Stimulated activated effector memory CD8-positive, alpha-beta T cell treated with anti-CD3 and anti-CD28 coated beads, Interleukin-12 subunit alpha, Interleukin-12 subunit beta, amount 100 ng/mL, for 72 hours (primary cell): ENCODE results near the gene PLSCR3.
"Not testable (repeated sequence)": the region's sequence is repeated elsewhere in the genome, so short reads cannot be mapped to it uniquely, and the experiment has no call there.

Experiments
- ATAC-seq: fragments of 150-1000 bp; cut with Tn5 transposase; 2 replicates; pipeline ENCODE4 v1.10.0; 2021
- DNase-seq, 2 donors: peaks; one replicate each; pipeline ENCODE4 v3.0.0; 2021 to 2022; ENCODE audit warnings: low spot score in 2 of 2
- H3K27ac Mint-ChIP-seq: one replicate; pipeline ENCODE4 v1.8.0; 2022; ENCODE audit warnings: mild to moderate bottlenecking, mixed read lengths
- H3K36me3 Mint-ChIP-seq: one replicate; pipeline ENCODE4 v1.8.0; 2022; ENCODE audit warnings: mild to moderate bottlenecking, mixed read lengths
- H3K4me1 Mint-ChIP-seq: one replicate; pipeline ENCODE4 v1.8.0; 2022; ENCODE audit warnings: mixed read lengths
- H3K4me3 Mint-ChIP-seq: one replicate; pipeline ENCODE4 v1.8.0; 2022; ENCODE audit warnings: mild to moderate bottlenecking, mixed read lengths
- H3K9me3 Mint-ChIP-seq: one replicate; pipeline ENCODE4 v1.8.0; 2022; ENCODE audit warnings: mixed read lengths

PLSCR3 gene

GRCh38 chr17:7382901-7383300 is 11.4 kb downstream of the PLSCR3 start:
- Mint-ChIP-seq H3K36me3 (peaks cover 17% of the 10 kb centered on the region), H3K27ac (no peak overlapping the region), H3K4me3 (peak overlapping the region; percentile 71), H3K9me3 (no peaks in the 10 kb centered on the region), H3K4me1 (peaks cover 8% of the 10 kb centered on the region)
- DNase-seq (no peak), ATAC-seq (no peak)

- no peaks in the 10 kb centered on the region for H3K9me3 Mint-ChIP-seq
- ATAC-seq (no peak), DNase-seq (no peak)
- peaks cover 5% of the 10 kb centered on the region for H3K36me3 Mint-ChIP-seq
- no peak within 1 kb of the TSS for H3K4me3 Mint-ChIP-seq
- peak within 1 kb of the TSS; percentile 5 for H3K27ac Mint-ChIP-seq
- H3K4me1 Mint-ChIP-seq = peaks cover 8% of the 10 kb centered on the region
Measured at GRCh38 chr17:7380855-7381683, 13.3 kb downstream of the PLSCR3 start, which contains the start of gene TNK1. TSS of gene TNK1 (plus strand) at chr17:7381089. CDS start at chr17:7382927, 1,838 bp downstream.

- Mint-ChIP-seq H3K4me3 (no peak overlapping the region), H3K9me3 (no peaks in the 10 kb centered on the region), H3K27ac (peak overlapping the region; percentile 5), H3K4me1 (peaks cover 8% of the 10 kb centered on the region), H3K36me3 (peaks cover 5% of the 10 kb centered on the region)
- no peak for ATAC-seq
- DNase-seq = no peak
Measured at GRCh38 chr17:7380321-7380720, 14.0 kb downstream of the PLSCR3 start.

GRCh38 chr17:7379134-7379533 is 15.2 kb downstream of the PLSCR3 start:
- peaks cover 5% of the 10 kb centered on the region for H3K36me3 Mint-ChIP-seq
- no peak overlapping the region for H3K4me3 Mint-ChIP-seq

GRCh38 chr17:7374353-7374752 is 20.0 kb downstream of the PLSCR3 start:
- H3K4me1 Mint-ChIP-seq = no peaks in the 10 kb centered on the region
- no peak for DNase-seq
- no peaks in the 10 kb centered on the region for H3K9me3 Mint-ChIP-seq
- H3K27ac Mint-ChIP-seq = no peak overlapping the region
- no peak overlapping the region for H3K4me3 Mint-ChIP-seq
- ATAC-seq = no peak
- H3K36me3 Mint-ChIP-seq = no peaks in the 10 kb centered on the region

More at GRCh38 chr17:7379134-7379533, 15.2 kb downstream of the PLSCR3 start:
- Mint-ChIP-seq H3K27ac (no peak overlapping the region), H3K4me1 (no peaks in the 10 kb centered on the region), H3K9me3 (no peaks in the 10 kb centered on the region)
- ATAC-seq (no peak), DNase-seq (no peak)

- Mint-ChIP-seq H3K9me3 (no peaks in the 10 kb centered on the region), H3K4me3 (no peak overlapping the region), H3K4me1 (no peaks in the 10 kb centered on the region), H3K36me3 (no peaks in the 10 kb centered on the region), H3K27ac (no peak overlapping the region)
- DNase-seq = no peak
- ATAC-seq = no peak
Measured at GRCh38 chr17:7370853-7371252, 23.5 kb downstream of the PLSCR3 start.

- ATAC-seq = no peak
- H3K4me1 Mint-ChIP-seq = no peaks in the 10 kb centered on the region
- H3K4me3 Mint-ChIP-seq = no peak overlapping the region
- no peaks in the 10 kb centered on the region for H3K9me3 Mint-ChIP-seq
- no peak overlapping the region for H3K27ac Mint-ChIP-seq
- DNase-seq = no peak
- H3K36me3 Mint-ChIP-seq = peaks cover 5% of the 10 kb centered on the region
Measured at GRCh38 chr17:7369825-7370224, 24.5 kb downstream of the PLSCR3 start.

GRCh38 chr17:7368599-7368994 is 25.7 kb downstream of the PLSCR3 start:
- not testable (repeated sequence) for ATAC-seq, H3K4me1 Mint-ChIP-seq, H3K4me3 Mint-ChIP-seq

GRCh38 chr17:7367918-7368598 is 26.3 kb downstream of the PLSCR3 start:
- Mint-ChIP-seq H3K36me3 (peaks cover 6% of the 10 kb centered on the region), H3K4me1 (no peaks in the 10 kb centered on the region), H3K4me3 (no peak overlapping the region), H3K27ac (no peak overlapping the region), H3K9me3 (no peaks in the 10 kb centered on the region)
- ATAC-seq (no peak), DNase-seq (no peak)

More at GRCh38 chr17:7368599-7368994, 25.7 kb downstream of the PLSCR3 start:
- DNase-seq, H3K27ac Mint-ChIP-seq, H3K36me3 Mint-ChIP-seq, H3K9me3 Mint-ChIP-seq: not testable (repeated sequence)

- DNase-seq (no peak), ATAC-seq (no peak)
- H3K27ac Mint-ChIP-seq = no peak overlapping the region
- H3K4me3 Mint-ChIP-seq = no peak overlapping the region
- H3K36me3 Mint-ChIP-seq = peaks cover 6% of the 10 kb centered on the region
- H3K4me1 Mint-ChIP-seq = no peaks in the 10 kb centered on the region
- H3K9me3 Mint-ChIP-seq = no peaks in the 10 kb centered on the region
Measured at GRCh38 chr17:7367083-7367482, 27.2 kb downstream of the PLSCR3 start.

- H3K27ac Mint-ChIP-seq, H3K4me1 Mint-ChIP-seq, H3K4me3 Mint-ChIP-seq, H3K36me3 Mint-ChIP-seq, H3K9me3 Mint-ChIP-seq, DNase-seq, ATAC-seq: not testable (repeated sequence)
Measured at GRCh38 chr17:7365963-7366362, 28.4 kb downstream of the PLSCR3 start.

- DNase-seq = no peak
- ATAC-seq = no peak
- Mint-ChIP-seq H3K4me3 (no peak overlapping the region), H3K27ac (no peak overlapping the region), H3K9me3 (no peaks in the 10 kb centered on the region), H3K4me1 (no peaks in the 10 kb centered on the region), H3K36me3 (peaks cover 6% of the 10 kb centered on the region)
Measured at GRCh38 chr17:7363311-7363710, 31.0 kb downstream of the PLSCR3 start.

- Mint-ChIP-seq H3K9me3 (no peaks in the 10 kb centered on the region), H3K36me3 (peaks cover 13% of the 10 kb centered on the region), H3K27ac (no peak overlapping the region), H3K4me1 (no peaks in the 10 kb centered on the region), H3K4me3 (no peak overlapping the region)
- DNase-seq (no peak), ATAC-seq (no peak)
Measured at GRCh38 chr17:7361906-7362305, 32.4 kb downstream of the PLSCR3 start.

- Mint-ChIP-seq H3K27ac (no peak overlapping the region), H3K4me1 (peaks cover 35% of the 10 kb centered on the region), H3K36me3 (peaks cover 32% of the 10 kb centered on the region), H3K9me3 (no peaks in the 10 kb centered on the region), H3K4me3 (no peak overlapping the region)
- DNase-seq = no peak
- ATAC-seq = no peak
Measured at GRCh38 chr17:7357381-7357780, 36.9 kb downstream of the PLSCR3 start.

GRCh38 chr17:7356756-7357155 is 37.6 kb downstream of the PLSCR3 start:
- H3K27ac Mint-ChIP-seq = no peak overlapping the region
- ATAC-seq = no peak

GRCh38 chr17:7356072-7356549 is 38.2 kb downstream of the PLSCR3 start:
- Mint-ChIP-seq H3K9me3 (no peaks in the 10 kb centered on the region), H3K4me3 (peak overlapping the region; percentile 7), H3K36me3 (peaks cover 42% of the 10 kb centered on the region), H3K4me1 (peaks cover 41% of the 10 kb centered on the region), H3K27ac (peak overlapping the region; percentile 75)
- ATAC-seq (peak; percentile 67), DNase-seq (peak; percentile 86 to 93)

More at GRCh38 chr17:7356756-7357155, 37.6 kb downstream of the PLSCR3 start:
- peaks cover 37% of the 10 kb centered on the region for H3K36me3 Mint-ChIP-seq
- peaks cover 37% of the 10 kb centered on the region for H3K4me1 Mint-ChIP-seq
- no peak overlapping the region for H3K4me3 Mint-ChIP-seq
- no peaks in the 10 kb centered on the region for H3K9me3 Mint-ChIP-seq
- DNase-seq = no peak
